ENCODE measurements around the gene ZNF19.

The ZNF19 gene

DNA sequence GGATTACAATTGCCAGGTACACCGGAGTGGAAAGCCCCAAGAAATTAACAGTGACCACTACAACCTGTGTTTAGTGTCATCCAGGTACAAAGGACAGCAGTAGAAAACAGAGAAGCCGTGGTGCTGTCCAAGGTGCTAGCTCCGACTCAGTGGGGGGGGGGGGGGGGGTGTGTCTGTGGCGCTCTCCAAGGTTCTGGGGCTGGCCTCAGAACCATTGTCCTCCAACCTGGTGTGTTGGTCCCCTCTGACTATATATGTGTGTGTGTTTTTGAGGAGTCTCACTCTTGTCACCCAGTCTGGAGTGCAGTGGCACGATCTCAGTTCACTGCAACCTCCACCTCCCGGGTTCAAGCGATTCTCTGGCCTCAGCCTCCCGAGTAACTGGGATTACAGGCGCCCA lies 21.3 kb downstream of the ZNF19 start:
- Histone ChIP-seq H3K14ac (ENCODE audit: low read length) (no peak overlapping the region), H2AFZ (ENCODE audit: insufficient read depth, low read length, poor library complexity) (no peak overlapping the region), H3K79me1 (ENCODE audit: low read length) (no peaks in the 10 kb centered on the region), H3K36me3 (ENCODE audit: control insufficient read depth in 1 of 2, insufficient read depth in 2 of 2, low read length in 2 of 2) (no peaks in the 10 kb centered on the region), H4K91ac (ENCODE audit: low read depth, low read length) (no peak overlapping the region), H4K12ac (ENCODE audit: low read depth, low read length) (no peak overlapping the region), H3K4ac (ENCODE audit: low read depth, low read length) (no peak overlapping the region), H2AK5ac (ENCODE audit: low read length) (no peak overlapping the region), H3K9ac (ENCODE audit: low read length) (no peak overlapping the region), H3K4me3 (ENCODE audit: low read depth, low read length) (no peak overlapping the region), H4K8ac (ENCODE audit: low read depth, low read length) (no peak overlapping the region), H3K4me1 (ENCODE audit: control insufficient read depth in 1 of 2, insufficient read depth in 2 of 2, low read length in 2 of 2) (no peaks in the 10 kb centered on the region), H3K18ac (ENCODE audit: low read length) (no peak overlapping the region), H3K79me2 (ENCODE audit: control insufficient read depth, insufficient read depth, low read length, poor library complexity) (no peaks in the 10 kb centered on the region), H2BK5ac (ENCODE audit: low read depth, low read length, poor library complexity) (no peak overlapping the region), H3K27ac (ENCODE audit: low read depth, low read length) (no peak overlapping the region), H2BK120ac (ENCODE audit: insufficient read depth, low read length, poor library complexity) (no peak overlapping the region), H3K27me3 (ENCODE audit: insufficient read depth, low read length) (no peaks in the 10 kb centered on the region), H3K9me3 (ENCODE audit: insufficient read depth, low read depth, low read length) (no peaks in the 10 kb centered on the region), H3K4me2 (ENCODE audit: low read length) (no peak overlapping the region), H3K23ac (ENCODE audit: low read length) (no peak overlapping the region), H2BK12ac (ENCODE audit: low read length) (no peak overlapping the region)
- WGBS (ENCODE audit: extremely low coverage, insufficient coverage, insufficient read length), result no CpG with 5 or more reads among the region's 9 CpGs
- DNase-seq, result peak in 1 of 2 donors; percentile 69

DNA sequence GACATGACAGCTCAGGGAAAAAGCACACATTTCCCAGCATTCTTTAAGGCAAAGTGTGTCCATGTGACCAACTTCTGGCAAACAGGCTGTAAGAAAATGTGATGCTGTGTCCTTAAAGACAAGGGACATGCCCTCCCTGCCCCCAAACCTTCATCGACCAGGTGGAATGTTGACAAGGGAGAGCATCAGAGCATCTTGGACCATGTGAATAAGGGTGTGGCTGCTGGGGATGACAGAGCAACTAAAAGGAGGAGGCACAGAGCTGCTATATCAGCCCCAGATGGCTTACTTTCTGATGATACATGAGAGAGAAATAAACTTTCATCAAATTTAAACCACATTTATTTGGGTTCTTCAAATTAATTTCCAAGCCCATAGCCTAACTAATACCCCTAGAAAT lies 24.9 kb downstream of the ZNF19 start:
- H2BK120ac ChIP-seq (ENCODE audit: insufficient read depth, low read length, poor library complexity), result no peak overlapping the region
- H4K91ac ChIP-seq (ENCODE audit: low read depth, low read length), result no peak overlapping the region
- H3K79me2 ChIP-seq (ENCODE audit: control insufficient read depth, insufficient read depth, low read length, poor library complexity), result peaks cover 5% of the 10 kb centered on the region
- peaks cover 0 to 4% of the 10 kb centered on the region in 2 experiments for H3K4me1 ChIP-seq (ENCODE audit: control insufficient read depth in 1 of 2, insufficient read depth in 2 of 2, low read length in 2 of 2)
- no peaks in the 10 kb centered on the region for H3K27me3 ChIP-seq (ENCODE audit: insufficient read depth, low read length)
- H3K4ac ChIP-seq (ENCODE audit: low read depth, low read length), result no peak overlapping the region
- peaks cover 3% of the 10 kb centered on the region for H3K79me1 ChIP-seq (ENCODE audit: low read length)
- H3K4me3 ChIP-seq (ENCODE audit: low read depth, low read length), result no peak overlapping the region
- H2AK5ac ChIP-seq (ENCODE audit: low read length), result no peak overlapping the region
- H3K4me2 ChIP-seq (ENCODE audit: low read length), result no peak overlapping the region
- no peaks in the 10 kb centered on the region for H3K9me3 ChIP-seq (ENCODE audit: insufficient read depth, low read depth, low read length)
- no peak for DNase-seq
- H3K27ac ChIP-seq (ENCODE audit: low read depth, low read length), result no peak overlapping the region
- H3K14ac ChIP-seq (ENCODE audit: low read length), result no peak overlapping the region
- H3K9ac ChIP-seq (ENCODE audit: low read length), result no peak overlapping the region
- H2BK5ac ChIP-seq (ENCODE audit: low read depth, low read length, poor library complexity), result no peak overlapping the region
- H4K8ac ChIP-seq (ENCODE audit: low read depth, low read length), result no peak overlapping the region
- H3K18ac ChIP-seq (ENCODE audit: low read length), result no peak overlapping the region
- no peak overlapping the region for H4K12ac ChIP-seq (ENCODE audit: low read depth, low read length)
- H3K36me3 ChIP-seq (ENCODE audit: control insufficient read depth in 1 of 2, insufficient read depth in 2 of 2, low read length in 2 of 2), result no peaks in the 10 kb centered on the region
- no CpG with 5 or more reads among the region's 1 CpG for WGBS (ENCODE audit: extremely low coverage, insufficient coverage, insufficient read length)
- no peak overlapping the region for H2BK12ac ChIP-seq (ENCODE audit: low read length)
- no peak overlapping the region for H2AFZ ChIP-seq (ENCODE audit: insufficient read depth, low read length, poor library complexity)
- H3K23ac ChIP-seq (ENCODE audit: low read length), result no peak overlapping the region

DNA sequence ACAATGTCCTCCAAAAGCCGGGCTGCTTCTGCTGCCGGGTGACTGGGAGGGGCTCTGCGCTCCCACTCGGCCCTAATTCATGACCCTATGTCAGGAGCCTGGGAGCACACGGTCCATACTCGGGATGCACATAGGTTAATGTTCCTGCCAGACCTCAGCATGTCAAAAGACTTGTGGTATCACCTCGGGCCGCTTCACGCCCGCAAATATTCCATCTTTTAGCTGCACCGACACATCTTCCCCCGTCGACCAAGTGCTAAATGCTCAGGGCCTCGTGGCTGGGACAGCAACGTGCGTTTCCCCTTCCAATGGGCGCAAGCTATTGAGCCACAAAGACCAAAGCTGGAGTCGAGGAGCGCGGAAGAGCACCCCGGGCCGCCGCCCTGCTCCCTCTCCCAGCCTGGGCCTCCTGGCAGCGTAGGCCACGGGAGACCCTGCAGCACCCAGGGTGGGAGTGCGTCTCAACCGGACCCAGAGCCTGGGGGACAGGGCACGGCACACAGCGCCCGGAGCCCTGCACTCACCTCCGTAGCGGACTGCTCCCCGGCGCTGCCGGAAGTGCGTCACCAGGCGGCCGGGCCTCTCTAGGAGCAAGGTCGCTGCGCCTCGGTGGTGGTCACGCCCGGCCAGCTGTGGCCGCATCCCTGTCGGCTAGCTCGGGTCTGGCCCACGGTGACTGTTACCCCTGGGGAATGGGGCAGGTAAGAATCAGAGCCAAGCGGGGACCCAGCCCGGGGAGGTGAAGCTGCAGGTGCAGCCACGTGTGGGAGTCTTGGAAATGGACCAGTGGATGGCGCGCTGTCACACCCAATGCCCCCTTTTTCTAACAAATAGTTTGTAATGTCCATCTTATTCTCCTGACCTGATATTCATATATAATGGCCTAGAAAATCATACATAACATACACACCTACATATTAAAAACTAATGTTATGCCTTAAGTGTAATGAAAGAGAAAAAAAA lies 27.2 kb downstream of the ZNF19 start, which contains the start of gene ZNF23:
Gene ZNF23 (minus strand): TSS at position 562 of the 963 bp plus-strand sequence. CDS start 5,451 bp downstream, outside the sequence.
- Histone ChIP-seq H3K4ac (ENCODE audit: low read depth, low read length) (peak within 1 kb of the TSS; percentile 57), H3K18ac (ENCODE audit: low read length) (peak within 1 kb of the TSS; percentile 67), H2BK120ac (ENCODE audit: insufficient read depth, low read length, poor library complexity) (no peak within 1 kb of the TSS), H3K79me1 (ENCODE audit: low read length) (peaks cover 3% of the 10 kb centered on the region), H3K4me2 (ENCODE audit: low read length) (peak within 1 kb of the TSS; percentile 98), H4K91ac (ENCODE audit: low read depth, low read length) (peak within 1 kb of the TSS; percentile 52), H3K79me2 (ENCODE audit: control insufficient read depth, insufficient read depth, low read length, poor library complexity) (peaks cover 5% of the 10 kb centered on the region), H4K8ac (ENCODE audit: low read depth, low read length) (peak within 1 kb of the TSS; percentile 99), H2BK12ac (ENCODE audit: low read length) (no peak within 1 kb of the TSS), H2AK5ac (ENCODE audit: low read length) (peak within 1 kb of the TSS; percentile 41), H2AFZ (ENCODE audit: insufficient read depth, low read length, poor library complexity) (peak within 1 kb of the TSS; percentile 59), H3K27me3 (ENCODE audit: insufficient read depth, low read length) (no peaks in the 10 kb centered on the region), H3K9me3 (ENCODE audit: insufficient read depth, low read depth, low read length) (no peaks in the 10 kb centered on the region), H3K36me3 (ENCODE audit: control insufficient read depth in 1 of 2, insufficient read depth in 2 of 2, low read length in 2 of 2) (no peaks in the 10 kb centered on the region), H3K14ac (ENCODE audit: low read length) (peak within 1 kb of the TSS; percentile 82), H2BK5ac (ENCODE audit: low read depth, low read length, poor library complexity) (no peak within 1 kb of the TSS), H3K4me3 (ENCODE audit: low read depth, low read length) (peak within 1 kb of the TSS; percentile 98), H3K27ac (ENCODE audit: low read depth, low read length) (no peak within 1 kb of the TSS), H3K4me1 (ENCODE audit: control insufficient read depth in 1 of 2, insufficient read depth in 2 of 2, low read length in 2 of 2) (peaks cover 0 to 4% of the 10 kb centered on the region in 2 experiments), H3K23ac (ENCODE audit: low read length) (no peak within 1 kb of the TSS), H4K12ac (ENCODE audit: low read depth, low read length) (peak within 1 kb of the TSS; percentile 93), H3K9ac (ENCODE audit: low read length) (peak within 1 kb of the TSS; percentile 98)
- WGBS (ENCODE audit: extremely low coverage, insufficient coverage, insufficient read length), result no CpG with 5 or more reads among the region's 52 CpGs
- peak; percentile 58 to 84 for DNase-seq

DNA sequence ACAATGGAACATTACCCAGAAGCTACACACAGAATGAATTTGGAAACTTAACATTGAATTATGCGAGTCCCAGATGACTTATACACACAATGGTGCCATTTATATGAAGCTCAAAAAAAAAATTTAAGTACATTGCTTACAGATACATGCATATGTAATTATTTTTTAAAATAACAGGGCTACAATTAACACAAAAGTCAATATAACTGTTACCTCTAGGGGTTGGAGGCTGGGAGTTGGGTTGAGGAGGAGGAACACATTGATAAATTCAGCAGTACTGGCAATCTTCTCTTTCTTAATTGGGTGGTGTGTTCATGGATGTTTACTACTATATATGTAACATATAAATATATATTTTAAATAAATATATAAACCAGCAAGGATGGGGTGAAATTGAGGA lies 28.2 kb downstream of the ZNF19 start:
- Histone ChIP-seq H3K14ac (ENCODE audit: low read length) (no peak overlapping the region), H3K23ac (ENCODE audit: low read length) (no peak overlapping the region), H2AFZ (ENCODE audit: insufficient read depth, low read length, poor library complexity) (no peak overlapping the region), H3K9me3 (ENCODE audit: insufficient read depth, low read depth, low read length) (peaks cover 5% of the 10 kb centered on the region), H3K79me1 (ENCODE audit: low read length) (peaks cover 3% of the 10 kb centered on the region), H2BK120ac (ENCODE audit: insufficient read depth, low read length, poor library complexity) (no peak overlapping the region), H3K4me1 (ENCODE audit: control insufficient read depth in 1 of 2, insufficient read depth in 2 of 2, low read length in 2 of 2) (peaks cover 0 to 4% of the 10 kb centered on the region in 2 experiments), H3K27me3 (ENCODE audit: insufficient read depth, low read length) (no peaks in the 10 kb centered on the region), H3K18ac (ENCODE audit: low read length) (no peak overlapping the region), H2AK5ac (ENCODE audit: low read length) (no peak overlapping the region), H3K27ac (ENCODE audit: low read depth, low read length) (no peak overlapping the region), H3K79me2 (ENCODE audit: control insufficient read depth, insufficient read depth, low read length, poor library complexity) (peaks cover 5% of the 10 kb centered on the region), H3K9ac (ENCODE audit: low read length) (no peak overlapping the region), H4K8ac (ENCODE audit: low read depth, low read length) (no peak overlapping the region), H3K4me3 (ENCODE audit: low read depth, low read length) (no peak overlapping the region), H4K91ac (ENCODE audit: low read depth, low read length) (no peak overlapping the region), H3K4me2 (ENCODE audit: low read length) (no peak overlapping the region), H3K36me3 (ENCODE audit: control insufficient read depth in 1 of 2, insufficient read depth in 2 of 2, low read length in 2 of 2) (peaks cover 5% of the 10 kb centered on the region in 2 experiments), H3K4ac (ENCODE audit: low read depth, low read length) (no peak overlapping the region), H2BK5ac (ENCODE audit: low read depth, low read length, poor library complexity) (no peak overlapping the region), H2BK12ac (ENCODE audit: low read length) (no peak overlapping the region), H4K12ac (ENCODE audit: low read depth, low read length) (no peak overlapping the region)
- DNase-seq, result no peak
- no CpG with 5 or more reads among the region's 1 CpG for WGBS (ENCODE audit: extremely low coverage, insufficient coverage, insufficient read length)

All from trophoblast cell (in vitro differentiated cells and primary cell).